PFSK-1 (cell line): ENCODE measurements around the gene POLR2F.

Experiments
- FOXP2 ChIP-seq: optimal IDR thresholded peaks from 2 replicates; pipeline ENCODE3; 2011; ENCODE audit warnings: borderline replicate concordance, control low read depth, inconsistent platforms; ENCODE audit not compliant: insufficient read depth; ENCODE audit errors: extremely low read length, extremely low read depth
- POLR2AphosphoS5 ChIP-seq: IDR thresholded peaks from 2 replicates; pipeline ENCODE4 v1.6.1; 2012; ENCODE audit warnings: low read depth, mild to moderate bottlenecking, control low read depth, low read length, moderate library complexity
- REST ChIP-seq, 2 experiments: IDR thresholded peaks; 2 replicates each; pipeline versions ENCODE4 v1.6.1 to v1.8.0; 2011 to 2012; ENCODE audit warnings: low read depth in 2 of 2, low read length in 2 of 2, control low read depth in 1 of 2, inconsistent platforms in 1 of 2, mild to moderate bottlenecking in 1 of 2, moderate library complexity in 1 of 2; ENCODE audit not compliant: insufficient read depth in 1 of 2
- SIN3A ChIP-seq: IDR thresholded peaks from 2 replicates; pipeline ENCODE4 v1.6.1; 2012; ENCODE audit warnings: mild to moderate bottlenecking, low read length, moderate library complexity, borderline replicate concordance; ENCODE audit not compliant: insufficient read depth
- TAF1 ChIP-seq: IDR thresholded peaks from 2 replicates; pipeline ENCODE4 v1.6.1; 2012; ENCODE audit warnings: low read length, control low read depth, borderline replicate concordance; ENCODE audit not compliant: insufficient read depth

POLR2F gene

GRCh38 chr22:37943136-37943824 is 10.2 kb upstream of the POLR2F start:
- TF ChIP-seq TAF1 = no peak
- no peak for TF ChIP-seq POLR2AphosphoS5
- no peak for TF ChIP-seq FOXP2
- TF ChIP-seq REST (IDR thresholded peaks at IDR 0.05; ENCODE audit: insufficient read depth in 1 of 2, low read depth in 2 of 2, low read length in 2 of 2) = no peak
- TF ChIP-seq SIN3A = no peak

- no peak for TF ChIP-seq FOXP2
- no peak for TF ChIP-seq REST (IDR thresholded peaks at IDR 0.05; ENCODE audit: insufficient read depth in 1 of 2, low read depth in 2 of 2, low read length in 2 of 2)
- no peak for TF ChIP-seq TAF1
These were observed 9.7 kb upstream of the POLR2F start for GRCh38 chr22:37943825-37944198.

GRCh38 chr22:37951305-37951704 is 2.2 kb upstream of the POLR2F start:
- TF ChIP-seq TAF1 (no peak), POLR2AphosphoS5 (no peak), FOXP2 (no peak), SIN3A (no peak)

- TF ChIP-seq POLR2AphosphoS5 (no peak), FOXP2 (no peak), TAF1 (no peak), SIN3A (no peak), REST (IDR thresholded peaks at IDR 0.05; ENCODE audit: insufficient read depth in 1 of 2, low read depth in 2 of 2, low read length in 2 of 2) (no peak)
These were observed 450 bp upstream of the POLR2F start for GRCh38 chr22:37953062-37953436.

GRCh38 chr22:37954686-37955085 is 1.2 kb downstream of the POLR2F start:
- no peak for TF ChIP-seq POLR2AphosphoS5

GRCh38 chr22:37957232-37957631 is 3.7 kb downstream of the POLR2F start:
- TF ChIP-seq REST (IDR thresholded peaks at IDR 0.05; ENCODE audit: insufficient read depth in 1 of 2, low read depth in 2 of 2, low read length in 2 of 2) (no peak), TAF1 (no peak), FOXP2 (no peak), SIN3A (no peak), POLR2AphosphoS5 (no peak)
